Keratinocyte (primary cell): ENCODE measurements around the gene METRNL. TPM values are rescaled to one million over a fixed set of nuclear protein-coding genes. Genes with fewer than 3 reads are reported as not detected.

Source experiments
- DNase-seq: peaks from one replicate; pipeline ENCODE4 v3.0.0-alpha.2; 2011; ENCODE audit warnings: low read depth, missing footprints, low spot score
- FAIRE-seq: peaks from 2 replicates; lab custom pipeline; 2011; peaks lifted over from hg19 to GRCh38; lab: Jason Lieb, UNC
- H2AFZ ChIP-seq: 2 replicates; pipeline ENCODE4 v1.6.0; 2012; ENCODE audit warnings: low read length, control low read depth, inconsistent platforms; ENCODE audit not compliant: control insufficient read depth
- H3K27ac ChIP-seq: 2 replicates; pipeline ENCODE4 v1.5.1; 2011; ENCODE audit warnings: low read length; ENCODE audit not compliant: control insufficient read depth, insufficient read depth
- H3K27me3 ChIP-seq: 3 replicates; pipeline ENCODE4 v1.6.0; 2011; ENCODE audit warnings: low read length; ENCODE audit not compliant: control insufficient read depth, insufficient read depth; ENCODE audit errors: extremely low read depth
- H3K36me3 ChIP-seq, 2 experiments: 2 replicates in 1 of 2; 3 replicates in 1 of 2; pipeline ENCODE4 v1.5.1; 2011; ENCODE audit warnings: low read length in 2 of 2, mild to moderate bottlenecking in 1 of 2; ENCODE audit not compliant: control insufficient read depth in 2 of 2, insufficient read depth in 2 of 2; ENCODE audit errors: extremely low read depth in 1 of 2
- H3K4me1 ChIP-seq: 3 replicates; pipeline ENCODE4 v1.5.1; 2011; ENCODE audit warnings: low read length; ENCODE audit not compliant: control insufficient read depth, insufficient read depth; ENCODE audit errors: extremely low read depth
- H3K4me2 ChIP-seq: 3 replicates; pipeline ENCODE4 v1.6.0; 2011; ENCODE audit warnings: low read depth, low read length; ENCODE audit not compliant: control insufficient read depth, insufficient read depth; ENCODE audit errors: extremely low read depth
- H3K4me3 ChIP-seq, 3 experiments: fragments of 200-600 bp in 1 of 3; sonication (generic) in 1 of 3; 2 replicates in 2 of 3; 3 replicates in 1 of 3; pipeline ENCODE4 v1.5.1; 2011 to 2016; ENCODE audit warnings: low read length in 3 of 3, mild to moderate bottlenecking in 3 of 3, control low read depth in 2 of 3, inconsistent platforms in 1 of 3, low read depth in 1 of 3, mixed read lengths in 1 of 3, mixed run types in 1 of 3, moderate library complexity in 1 of 3; ENCODE audit not compliant: control insufficient read depth in 2 of 3, insufficient read depth in 2 of 3; ENCODE audit errors: extremely low read depth in 1 of 3
- H3K79me2 ChIP-seq: 2 replicates; pipeline ENCODE4 v1.6.0; 2012; ENCODE audit warnings: low read length; ENCODE audit not compliant: control insufficient read depth, insufficient read depth
- H3K9ac ChIP-seq: 3 replicates; pipeline ENCODE4 v1.6.0; 2011; ENCODE audit warnings: low read length; ENCODE audit not compliant: control insufficient read depth, insufficient read depth; ENCODE audit errors: extremely low read depth
- H3K9me1 ChIP-seq: 3 replicates; pipeline ENCODE4 v1.6.0; 2011; ENCODE audit warnings: low read length; ENCODE audit not compliant: control insufficient read depth, insufficient read depth; ENCODE audit errors: extremely low read depth
- H3K9me3 ChIP-seq: 2 replicates; pipeline ENCODE4 v1.5.1; 2012; ENCODE audit warnings: low read depth, low read length; ENCODE audit not compliant: control insufficient read depth
- H4K20me1 ChIP-seq: 3 replicates; pipeline ENCODE4 v1.6.0; 2011; ENCODE audit warnings: low read length; ENCODE audit not compliant: control insufficient read depth, insufficient read depth; ENCODE audit errors: extremely low read depth
- EZH2 ChIP-seq: IDR thresholded peaks from one replicate; pipeline ENCODE4 v1.6.1; 2012; ENCODE audit warnings: inconsistent platforms, mild to moderate bottlenecking, low read length, moderate library complexity
- dilution Hi-C: fragments of 300-500 bp; cut with MboI; formaldehyde crosslinking; loops from one replicate; pipeline ENCODE4 v1.7.0; 2020; ENCODE audit warnings: low sequenced_read_pairs; ENCODE audit not compliant: extremely low pct_ligation_motif_present
- polyA plus RNA-seq, 5 experiments: library from polyadenylated mRNA; depleted of rRNA in 3 of 5; stranded (reverse) in 3 of 5; stranded (forward) in 1 of 5; unstranded in 1 of 5; fragments of >200 nt; gene quantifications; 1 replicate in 1 of 5; 2 replicates in 3 of 5; 3 replicates in 1 of 5; pipeline versions ENCODE4 v1.2.1 to v1.2.3, GENCODE V29; 2011 to 2012; ENCODE audit warnings: missing spikeins in 2 of 5, low read depth in 1 of 5, low replicate concordance in 1 of 5
- TF ChIP-seq, protein P1 (sequence below), 3 experiments: IDR thresholded peaks in 1 of 3; conservative IDR thresholded peaks in 1 of 3; optimal IDR thresholded peaks in 1 of 3; 2 replicates in 2 of 3; 3 replicates in 1 of 3; pipeline versions ENCODE3 to v1.5.1; 2011; ENCODE audit warnings: low read length in 3 of 3, mild to moderate bottlenecking in 3 of 3, moderate library complexity in 2 of 3, control low read depth in 1 of 3, inconsistent platforms in 1 of 3; ENCODE audit not compliant: insufficient read depth in 2 of 3; ENCODE audit errors: extremely low read depth in 1 of 3

Gene METRNL
- polyA plus RNA-seq, 1 donor (not counting 4 experiments of a cell fraction or from before 2014, with no cell fraction given), result 3.1 TPM

DNA sequence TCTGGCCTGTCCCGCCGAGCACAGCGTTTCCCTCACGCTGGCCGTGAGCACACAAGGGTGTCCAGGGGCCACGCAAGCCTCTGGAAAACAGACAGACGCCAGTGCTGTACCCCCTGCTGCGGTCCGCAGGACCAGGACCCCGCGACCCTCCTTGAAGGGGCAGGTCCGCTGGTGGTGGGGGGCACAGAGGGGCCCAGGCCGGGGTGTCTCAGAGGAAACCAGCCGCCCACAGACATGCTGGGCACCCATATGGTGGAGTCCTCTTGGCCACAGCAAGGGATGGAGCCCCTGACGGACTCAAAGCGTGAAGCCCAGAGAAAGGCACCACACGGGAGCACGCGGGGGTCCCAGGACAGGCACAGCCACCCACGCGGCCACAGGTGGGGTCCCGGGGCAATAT lies 34.4 kb downstream of the METRNL start:
- Histone ChIP-seq H3K4me3 (no peak overlapping the region), H3K36me3 (no peaks in the 10 kb centered on the region), H3K4me2 (no peak overlapping the region), H3K27ac (no peak overlapping the region), H3K79me2 (no peaks in the 10 kb centered on the region), H3K27me3 (peaks cover 38% of the 10 kb centered on the region), H4K20me1 (no peaks in the 10 kb centered on the region), H3K9me3 (peaks cover under 1% of the 10 kb centered on the region), H2AFZ (no peak overlapping the region), H3K4me1 (peaks cover 16% of the 10 kb centered on the region), H3K9me1 (no peaks in the 10 kb centered on the region), H3K9ac (no peak overlapping the region)
- FAIRE-seq, result no peak
- DNase-seq, result no peak
- dilution Hi-C loops, result no loop called here
- TF ChIP-seq, protein P1, sequence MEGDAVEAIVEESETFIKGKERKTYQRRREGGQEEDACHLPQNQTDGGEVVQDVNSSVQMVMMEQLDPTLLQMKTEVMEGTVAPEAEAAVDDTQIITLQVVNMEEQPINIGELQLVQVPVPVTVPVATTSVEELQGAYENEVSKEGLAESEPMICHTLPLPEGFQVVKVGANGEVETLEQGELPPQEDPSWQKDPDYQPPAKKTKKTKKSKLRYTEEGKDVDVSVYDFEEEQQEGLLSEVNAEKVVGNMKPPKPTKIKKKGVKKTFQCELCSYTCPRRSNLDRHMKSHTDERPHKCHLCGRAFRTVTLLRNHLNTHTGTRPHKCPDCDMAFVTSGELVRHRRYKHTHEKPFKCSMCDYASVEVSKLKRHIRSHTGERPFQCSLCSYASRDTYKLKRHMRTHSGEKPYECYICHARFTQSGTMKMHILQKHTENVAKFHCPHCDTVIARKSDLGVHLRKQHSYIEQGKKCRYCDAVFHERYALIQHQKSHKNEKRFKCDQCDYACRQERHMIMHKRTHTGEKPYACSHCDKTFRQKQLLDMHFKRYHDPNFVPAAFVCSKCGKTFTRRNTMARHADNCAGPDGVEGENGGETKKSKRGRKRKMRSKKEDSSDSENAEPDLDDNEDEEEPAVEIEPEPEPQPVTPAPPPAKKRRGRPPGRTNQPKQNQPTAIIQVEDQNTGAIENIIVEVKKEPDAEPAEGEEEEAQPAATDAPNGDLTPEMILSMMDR (optimal IDR thresholded peaks at IDR 0.05 in 1 of 3, IDR thresholded peaks at IDR 0.05 in 1 of 3, conservative IDR thresholded peaks at IDR 0.05 in 1 of 3; ENCODE audit: extremely low read depth in 1 of 3, insufficient read depth in 2 of 3, low read length in 3 of 3), result no peak
- no peak for TF ChIP-seq EZH2

DNA sequence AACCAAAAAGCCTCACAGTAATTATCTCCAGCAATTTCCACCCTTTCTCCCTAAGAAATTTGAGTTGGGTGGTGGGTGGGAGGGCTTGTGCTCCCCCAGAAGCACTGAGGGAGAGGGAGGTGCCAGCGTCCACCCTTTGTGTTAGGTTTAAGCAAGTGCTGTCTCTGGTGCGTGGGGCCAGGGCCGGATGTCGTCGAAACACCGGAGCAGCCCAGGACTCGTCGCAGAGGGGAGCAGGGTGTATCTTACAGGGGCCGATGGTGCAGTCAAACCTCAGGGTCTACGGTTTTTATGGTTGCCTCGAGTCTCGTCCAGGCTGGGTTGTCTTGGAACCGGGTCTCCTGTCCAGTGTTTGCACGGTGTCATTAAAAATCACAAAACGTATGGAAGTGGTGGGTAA lies 35.3 kb downstream of the METRNL start:
- Histone ChIP-seq H2AFZ (no peak overlapping the region), H3K4me1 (peaks cover 13% of the 10 kb centered on the region), H3K79me2 (no peaks in the 10 kb centered on the region), H4K20me1 (no peaks in the 10 kb centered on the region), H3K4me2 (no peak overlapping the region), H3K27me3 (peaks cover 36% of the 10 kb centered on the region), H3K36me3 (no peaks in the 10 kb centered on the region), H3K4me3 (no peak overlapping the region), H3K9ac (no peak overlapping the region), H3K27ac (no peak overlapping the region), H3K9me1 (no peaks in the 10 kb centered on the region), H3K9me3 (no peaks in the 10 kb centered on the region)
- DNase-seq (no peak), FAIRE-seq (no peak)
- dilution Hi-C loops, result no loop called here
- no peak for TF ChIP-seq EZH2
- TF ChIP-seq, protein P1 (optimal IDR thresholded peaks at IDR 0.05 in 1 of 3, IDR thresholded peaks at IDR 0.05 in 1 of 3, conservative IDR thresholded peaks at IDR 0.05 in 1 of 3; ENCODE audit: extremely low read depth in 1 of 3, insufficient read depth in 2 of 3, low read length in 3 of 3), result no peak
